HEK293 (cell line): ENCODE measurements around the gene EPAS1.

Experiments used
- CTCF ChIP-seq: fragments of 450-650 bp; formaldehyde crosslinking; IDR thresholded peaks from 2 replicates; pipeline ENCODE4 v1.5.1; 2016; ENCODE audit warnings: missing biosample characterization, missing genetic modification characterization
- MYNN ChIP-seq: fragments of 450-650 bp; formaldehyde crosslinking; IDR thresholded peaks from 2 replicates; pipeline ENCODE4 v1.5.1; 2016; ENCODE audit warnings: missing biosample characterization, missing genetic modification characterization, borderline replicate concordance
- YY1 ChIP-seq: fragments of 450-650 bp; formaldehyde crosslinking; IDR thresholded peaks from 2 replicates; pipeline ENCODE4 v1.5.1; 2018; ENCODE audit warnings: missing biosample characterization, missing genetic modification characterization
- ZBTB44 ChIP-seq: fragments of 450-650 bp; IDR thresholded peaks from 2 replicates; pipeline ENCODE4 v1.5.1; 2018; ENCODE audit warnings: missing biosample characterization, mild to moderate bottlenecking, missing genetic modification characterization
- ZNF10 ChIP-seq: fragments of 450-650 bp; formaldehyde crosslinking; IDR thresholded peaks from 2 replicates; pipeline ENCODE4 v1.5.1; 2017; ENCODE audit warnings: missing biosample characterization, missing genetic modification characterization
- ZNF274 ChIP-seq, 2 experiments: fragments of 200-500 bp in 1 of 2; fragments of 450-650 bp in 1 of 2; sonication (Bioruptor generic) in 1 of 2; formaldehyde crosslinking in 1 of 2; IDR thresholded peaks; 2 replicates each; pipeline versions ENCODE4 v1.5.1 to v1.6.1; 2014 to 2016; ENCODE audit warnings: borderline replicate concordance in 1 of 2, inconsistent platforms in 1 of 2, low read length in 1 of 2, missing biosample characterization in 1 of 2, missing genetic modification characterization in 1 of 2
- ZNF544 ChIP-seq: fragments of 450-650 bp; formaldehyde crosslinking; IDR thresholded peaks from 2 replicates; pipeline ENCODE4 v1.5.0; 2017; ENCODE audit warnings: missing biosample characterization, missing genetic modification characterization
- ZNF560 ChIP-seq: fragments of 450-650 bp; formaldehyde crosslinking; IDR thresholded peaks from 2 replicates; pipeline ENCODE4 v1.5.1; 2017; ENCODE audit warnings: missing biosample characterization, missing genetic modification characterization, borderline replicate concordance
- ZNF596 ChIP-seq: fragments of 450-650 bp; IDR thresholded peaks from 2 replicates; pipeline ENCODE4 v1.5.0; 2018; ENCODE audit warnings: missing biosample characterization, mild to moderate bottlenecking, missing genetic modification characterization, moderate library complexity
- TF ChIP-seq, protein P1 (sequence below): fragments of 450-650 bp; formaldehyde crosslinking; IDR thresholded peaks from 2 replicates; pipeline ENCODE4 v1.5.1; 2016; ENCODE audit warnings: missing biosample characterization, missing genetic modification characterization, low read depth
- TF ChIP-seq, protein P2 (sequence below): fragments of 450-650 bp; formaldehyde crosslinking; IDR thresholded peaks from 2 replicates; pipeline ENCODE4 v1.5.1; 2016; ENCODE audit warnings: missing biosample characterization, missing genetic modification characterization
- TF ChIP-seq, protein P3 (sequence below): fragments of 450-650 bp; formaldehyde crosslinking; IDR thresholded peaks from 2 replicates; pipeline ENCODE4 v1.5.1; 2016; ENCODE audit warnings: missing biosample characterization, missing genetic modification characterization

DNA sequence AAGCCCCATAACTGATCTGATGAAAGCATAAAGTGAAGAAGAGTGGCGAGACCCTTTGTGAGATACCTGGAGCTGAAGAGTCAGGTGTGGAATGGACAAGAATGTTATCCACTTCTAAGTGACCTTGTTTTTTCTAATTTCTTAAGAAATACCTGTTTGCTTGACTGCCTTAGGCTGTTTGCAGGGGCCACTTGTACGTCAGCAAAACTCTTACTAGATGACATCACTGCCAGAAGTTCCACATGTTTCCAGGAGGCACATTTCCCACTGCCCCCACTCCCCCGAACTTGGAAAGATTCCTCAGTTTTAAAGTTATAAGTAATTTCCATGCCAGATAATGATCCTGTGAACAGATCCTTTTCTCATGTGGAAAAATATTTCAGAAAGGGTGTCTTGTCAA, 8.0 kb downstream of the EPAS1 start:
- TF ChIP-seq CTCF (tag by site-specific recombination) (no peak), ZNF560 (tag by site-specific recombination) (no peak), ZNF596 (tag by site-specific recombination) (no peak), ZNF544 (no peak), MYNN (tag by site-specific recombination) (no peak), ZNF274 (IDR thresholded peaks at IDR 0.05; ENCODE audit: low read length) (no peak), ZNF274 (tag by site-specific recombination; IDR thresholded peaks at IDR 0.05; ENCODE audit: borderline replicate concordance) (no peak), ZNF10 (tag by site-specific recombination) (no peak), ZBTB44 (tag by site-specific recombination) (no peak), YY1 (no peak)
- TF ChIP-seq, protein P1, sequence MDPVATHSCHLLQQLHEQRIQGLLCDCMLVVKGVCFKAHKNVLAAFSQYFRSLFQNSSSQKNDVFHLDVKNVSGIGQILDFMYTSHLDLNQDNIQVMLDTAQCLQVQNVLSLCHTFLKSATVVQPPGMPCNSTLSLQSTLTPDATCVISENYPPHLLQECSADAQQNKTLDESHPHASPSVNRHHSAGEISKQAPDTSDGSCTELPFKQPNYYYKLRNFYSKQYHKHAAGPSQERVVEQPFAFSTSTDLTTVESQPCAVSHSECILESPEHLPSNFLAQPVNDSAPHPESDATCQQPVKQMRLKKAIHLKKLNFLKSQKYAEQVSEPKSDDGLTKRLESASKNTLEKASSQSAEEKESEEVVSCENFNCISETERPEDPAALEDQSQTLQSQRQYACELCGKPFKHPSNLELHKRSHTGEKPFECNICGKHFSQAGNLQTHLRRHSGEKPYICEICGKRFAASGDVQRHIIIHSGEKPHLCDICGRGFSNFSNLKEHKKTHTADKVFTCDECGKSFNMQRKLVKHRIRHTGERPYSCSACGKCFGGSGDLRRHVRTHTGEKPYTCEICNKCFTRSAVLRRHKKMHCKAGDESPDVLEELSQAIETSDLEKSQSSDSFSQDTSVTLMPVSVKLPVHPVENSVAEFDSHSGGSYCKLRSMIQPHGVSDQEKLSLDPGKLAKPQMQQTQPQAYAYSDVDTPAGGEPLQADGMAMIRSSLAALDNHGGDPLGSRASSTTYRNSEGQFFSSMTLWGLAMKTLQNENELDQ (tag by site-specific recombination): no peak
- TF ChIP-seq, protein P2, sequence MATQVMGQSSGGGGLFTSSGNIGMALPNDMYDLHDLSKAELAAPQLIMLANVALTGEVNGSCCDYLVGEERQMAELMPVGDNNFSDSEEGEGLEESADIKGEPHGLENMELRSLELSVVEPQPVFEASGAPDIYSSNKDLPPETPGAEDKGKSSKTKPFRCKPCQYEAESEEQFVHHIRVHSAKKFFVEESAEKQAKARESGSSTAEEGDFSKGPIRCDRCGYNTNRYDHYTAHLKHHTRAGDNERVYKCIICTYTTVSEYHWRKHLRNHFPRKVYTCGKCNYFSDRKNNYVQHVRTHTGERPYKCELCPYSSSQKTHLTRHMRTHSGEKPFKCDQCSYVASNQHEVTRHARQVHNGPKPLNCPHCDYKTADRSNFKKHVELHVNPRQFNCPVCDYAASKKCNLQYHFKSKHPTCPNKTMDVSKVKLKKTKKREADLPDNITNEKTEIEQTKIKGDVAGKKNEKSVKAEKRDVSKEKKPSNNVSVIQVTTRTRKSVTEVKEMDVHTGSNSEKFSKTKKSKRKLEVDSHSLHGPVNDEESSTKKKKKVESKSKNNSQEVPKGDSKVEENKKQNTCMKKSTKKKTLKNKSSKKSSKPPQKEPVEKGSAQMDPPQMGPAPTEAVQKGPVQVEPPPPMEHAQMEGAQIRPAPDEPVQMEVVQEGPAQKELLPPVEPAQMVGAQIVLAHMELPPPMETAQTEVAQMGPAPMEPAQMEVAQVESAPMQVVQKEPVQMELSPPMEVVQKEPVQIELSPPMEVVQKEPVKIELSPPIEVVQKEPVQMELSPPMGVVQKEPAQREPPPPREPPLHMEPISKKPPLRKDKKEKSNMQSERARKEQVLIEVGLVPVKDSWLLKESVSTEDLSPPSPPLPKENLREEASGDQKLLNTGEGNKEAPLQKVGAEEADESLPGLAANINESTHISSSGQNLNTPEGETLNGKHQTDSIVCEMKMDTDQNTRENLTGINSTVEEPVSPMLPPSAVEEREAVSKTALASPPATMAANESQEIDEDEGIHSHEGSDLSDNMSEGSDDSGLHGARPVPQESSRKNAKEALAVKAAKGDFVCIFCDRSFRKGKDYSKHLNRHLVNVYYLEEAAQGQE (tag by site-specific recombination): no peak
- TF ChIP-seq, protein P3, sequence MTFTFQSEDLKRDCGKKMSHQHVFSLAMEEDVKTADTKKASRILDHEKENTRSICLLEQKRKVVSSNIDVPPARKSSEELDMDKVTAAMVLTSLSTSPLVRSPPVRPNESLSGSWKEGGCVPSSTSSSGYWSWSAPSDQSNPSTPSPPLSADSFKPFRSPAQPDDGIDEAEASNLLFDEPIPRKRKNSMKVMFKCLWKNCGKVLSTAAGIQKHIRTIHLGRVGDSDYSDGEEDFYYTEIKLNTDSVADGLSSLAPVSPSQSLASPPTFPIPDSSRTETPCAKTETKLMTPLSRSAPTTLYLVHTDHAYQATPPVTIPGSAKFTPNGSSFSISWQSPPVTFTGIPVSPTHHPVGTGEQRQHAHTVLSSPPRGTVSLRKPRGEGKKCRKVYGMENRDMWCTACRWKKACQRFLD: no peak
